Mammary microvascular endothelial cell (primary cell): ENCODE results near the gene CLCNKB. TPM values are rescaled to one million over a fixed set of nuclear protein-coding genes. Genes with fewer than 3 reads are reported as not detected.

Experiments used
- total RNA-seq: library from RNA; depleted of rRNA; stranded (reverse); fragments of >200 nt; gene quantifications from 2 replicates; pipeline ENCODE4 v1.2.3, GENCODE V29; 2015

The CLCNKB gene
- total RNA-seq = not detected in 2 replicates

DNA sequence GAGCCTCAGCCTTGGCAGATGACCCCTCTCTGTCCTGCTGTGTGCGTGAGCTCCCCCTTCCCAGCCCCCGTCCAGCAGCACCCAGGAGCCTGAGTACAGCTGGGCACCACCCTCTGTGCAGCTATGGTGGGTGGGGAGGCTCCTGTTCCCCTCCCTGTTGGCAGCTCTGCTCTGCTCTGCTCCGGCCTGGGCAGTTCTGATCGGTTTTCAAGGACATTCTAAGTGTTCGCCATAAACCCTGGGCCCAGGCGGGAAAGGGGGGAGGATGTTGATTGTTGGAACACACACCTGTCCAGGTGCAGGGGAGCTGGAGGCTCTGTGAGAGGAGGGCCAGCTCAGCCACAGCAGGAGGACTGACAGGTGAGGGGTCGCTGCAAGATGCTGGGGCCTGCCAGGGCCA, at the start of gene CLCNKB:
Gene CLCNKB, plus strand, starts transcription at position 262 of the 400 bp plus-strand sequence. CDS start 711 bp downstream, outside the sequence.

DNA sequence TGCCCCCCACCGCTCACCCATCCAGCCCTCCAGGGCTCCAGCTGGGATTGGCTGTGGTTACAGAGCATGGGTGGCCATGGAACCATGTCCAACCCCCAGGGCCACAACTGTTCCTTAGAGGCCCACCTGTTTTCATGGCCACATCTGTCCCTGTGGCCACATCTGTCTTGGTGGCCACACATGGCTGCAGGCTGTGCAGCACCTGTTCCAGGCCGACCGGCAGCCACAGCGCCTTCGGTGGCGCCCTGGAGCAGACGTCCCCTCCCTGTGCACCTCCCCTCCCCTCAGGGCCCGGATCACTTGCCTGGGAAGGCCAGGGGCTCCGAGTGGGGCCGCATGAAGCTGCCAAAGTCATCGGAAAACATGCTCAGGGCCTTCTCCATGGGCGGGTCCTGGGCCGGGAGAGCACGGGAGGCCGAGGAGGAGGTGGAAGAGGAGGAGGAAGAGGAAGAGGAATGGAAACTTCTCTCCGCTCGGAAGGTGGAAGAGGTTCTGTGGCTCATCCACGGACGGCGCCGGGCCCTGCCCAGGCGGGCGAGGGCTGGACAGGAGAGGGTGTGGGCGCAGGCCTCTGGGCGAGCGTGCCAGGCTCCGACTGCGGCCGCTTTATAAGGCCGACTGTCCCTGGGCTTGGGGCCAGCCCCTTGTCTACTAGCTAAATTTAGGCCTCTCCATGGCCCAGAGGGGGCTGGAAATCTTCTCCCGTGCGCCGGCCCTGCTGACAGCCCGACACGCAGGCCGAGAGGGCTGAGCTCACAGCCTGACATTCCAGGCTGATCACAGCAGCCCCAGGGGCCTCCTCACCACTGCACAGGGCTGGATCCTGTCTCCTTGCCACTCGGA, 25.9 kb upstream of the CLCNKB start, which contains the start of gene HSPB7:
Gene HSPB7, minus strand, starts transcription at position 583 of the 843 bp plus-strand sequence. Its CDS starts 80 bp downstream, at position 503.

DNA sequence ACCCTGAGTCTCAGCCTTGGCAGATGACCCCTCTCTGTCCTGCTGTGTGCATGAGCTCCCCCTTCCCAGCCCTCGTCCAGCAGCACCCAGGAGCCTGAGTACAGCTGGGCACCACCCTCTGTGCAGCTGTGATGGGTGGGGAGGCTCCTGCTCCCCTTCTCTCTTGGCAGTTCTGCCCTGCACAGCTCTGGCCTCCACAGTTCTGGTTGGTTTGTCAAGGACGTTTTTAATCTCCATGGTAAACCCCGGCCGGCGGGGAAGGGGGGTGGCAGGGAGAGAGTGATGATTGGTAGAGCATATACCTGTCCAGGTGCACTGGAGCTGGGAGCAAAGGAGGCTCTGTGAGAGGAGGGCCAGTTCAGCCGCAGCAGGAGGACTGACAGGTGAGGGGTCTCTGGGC, 21.9 kb upstream of the CLCNKB start, which contains the start of gene CLCNKA:
Gene CLCNKA, plus strand, starts transcription at position 356 of the 400 bp plus-strand sequence. CDS start 584 bp downstream, outside the sequence.

DNA sequence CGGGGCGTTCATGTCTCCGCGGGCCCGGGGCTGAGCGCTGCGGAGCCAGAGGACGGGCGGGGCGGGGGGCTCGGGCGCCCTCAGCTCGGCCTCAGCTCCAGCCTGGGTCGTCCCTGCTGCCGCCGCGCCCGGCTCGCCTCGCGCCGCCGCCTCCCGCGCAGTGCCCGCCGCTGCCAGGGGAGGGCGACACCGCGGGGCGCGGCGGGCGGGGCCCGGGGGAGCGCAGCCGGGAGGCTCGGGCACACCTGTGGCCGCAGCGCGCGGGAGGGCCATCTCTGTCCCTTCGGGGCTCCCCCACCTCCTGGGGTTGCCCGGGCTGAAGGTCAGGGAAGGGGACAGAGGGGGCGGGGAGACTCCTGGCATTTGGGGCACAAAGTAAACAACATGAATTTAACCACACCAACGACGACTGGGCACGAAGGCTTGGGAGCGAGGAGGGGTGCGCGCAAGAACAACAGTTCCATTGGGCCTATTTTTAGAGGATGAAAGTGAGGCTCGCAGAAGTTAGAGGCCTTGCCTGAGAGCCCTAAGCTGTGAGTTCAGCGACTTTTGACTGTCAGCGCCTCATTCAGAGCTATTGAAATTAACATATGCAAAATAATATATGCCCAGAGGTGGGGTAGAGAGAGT, 30.0 kb downstream of the CLCNKB start, which contains the start of gene FAM131C:
Gene FAM131C, minus strand, starts transcription at position 162 of the 630 bp plus-strand sequence. CDS start 209 bp downstream, outside the sequence.

Other genes starting within 250 kb of the CLCNKB start
- gene UQCRHL, start 236.1 kb upstream of the CLCNKB start, total RNA-seq = 1.5 TPM in 2 replicates
- 12.6 and 15.8 TPM in 2 replicates for gene SPEN, start 196.1 kb upstream of the CLCNKB start, total RNA-seq
- gene ZBTB17, start 67.7 kb upstream of the CLCNKB start, total RNA-seq = 20.6 and 26.9 TPM in 2 replicates
- not detected in 2 replicates for gene SRARP, start 39.5 kb upstream of the CLCNKB start, total RNA-seq
- gene HSPB7, start 25.7 kb upstream of the CLCNKB start, total RNA-seq = not detected in 2 replicates
- not detected in 2 replicates for gene CLCNKA, start 21.7 kb upstream of the CLCNKB start, total RNA-seq
- 0.10 and 1.3 TPM in 2 replicates for gene FAM131C, start 29.9 kb downstream of the CLCNKB start, total RNA-seq
- 145 and 153 TPM in 2 replicates for gene EPHA2, start 112.3 kb downstream of the CLCNKB start, total RNA-seq
- 3.0 and 4.8 TPM in 2 replicates for gene ARHGEF19, start 168.9 kb downstream of the CLCNKB start, total RNA-seq
- 1.6 and 1.7 TPM in 2 replicates for gene CPLANE2, start 193.4 kb downstream of the CLCNKB start, total RNA-seq